PFSK-1 (cell line): ENCODE data around the gene ZNF724.

Source experiments
- FOXP2 ChIP-seq: optimal IDR thresholded peaks from 2 replicates; pipeline ENCODE3; 2011; ENCODE audit warnings: borderline replicate concordance, control low read depth, inconsistent platforms; ENCODE audit not compliant: insufficient read depth; ENCODE audit errors: extremely low read length, extremely low read depth
- POLR2AphosphoS5 ChIP-seq: IDR thresholded peaks from 2 replicates; pipeline ENCODE4 v1.6.1; 2012; ENCODE audit warnings: low read depth, mild to moderate bottlenecking, control low read depth, low read length, moderate library complexity
- REST ChIP-seq, 2 experiments: IDR thresholded peaks; 2 replicates each; pipeline versions ENCODE4 v1.6.1 to v1.8.0; 2011 to 2012; ENCODE audit warnings: low read depth in 2 of 2, low read length in 2 of 2, control low read depth in 1 of 2, inconsistent platforms in 1 of 2, mild to moderate bottlenecking in 1 of 2, moderate library complexity in 1 of 2; ENCODE audit not compliant: insufficient read depth in 1 of 2
- SIN3A ChIP-seq: IDR thresholded peaks from 2 replicates; pipeline ENCODE4 v1.6.1; 2012; ENCODE audit warnings: mild to moderate bottlenecking, low read length, moderate library complexity, borderline replicate concordance; ENCODE audit not compliant: insufficient read depth
- TAF1 ChIP-seq: IDR thresholded peaks from 2 replicates; pipeline ENCODE4 v1.6.1; 2012; ENCODE audit warnings: low read length, control low read depth, borderline replicate concordance; ENCODE audit not compliant: insufficient read depth

ZNF724 gene

GRCh38 chr19:23263870-23264590 is 13.8 kb upstream of the ZNF724 start:
- TF ChIP-seq POLR2AphosphoS5 (no peak), REST (IDR thresholded peaks at IDR 0.05; ENCODE audit: insufficient read depth in 1 of 2, low read depth in 2 of 2, low read length in 2 of 2) (no peak), SIN3A (no peak)

GRCh38 chr19:23263396-23263795 is 13.2 kb upstream of the ZNF724 start:
- TF ChIP-seq TAF1 (no peak), REST (IDR thresholded peaks at IDR 0.05; ENCODE audit: insufficient read depth in 1 of 2, low read depth in 2 of 2, low read length in 2 of 2) (no peak), POLR2AphosphoS5 (no peak), FOXP2 (no peak), SIN3A (no peak)

- TF ChIP-seq FOXP2 (no peak), SIN3A (no peak), REST (IDR thresholded peaks at IDR 0.05; ENCODE audit: insufficient read depth in 1 of 2, low read depth in 2 of 2, low read length in 2 of 2) (no peak), POLR2AphosphoS5 (no peak), TAF1 (no peak)
Observed at GRCh38 chr19:23262920-23263319, 12.7 kb upstream of the ZNF724 start.

- TF ChIP-seq POLR2AphosphoS5: no peak
- TF ChIP-seq REST (IDR thresholded peaks at IDR 0.05; ENCODE audit: insufficient read depth in 1 of 2, low read depth in 2 of 2, low read length in 2 of 2): no peak
- no peak for TF ChIP-seq SIN3A
- no peak for TF ChIP-seq TAF1
- no peak for TF ChIP-seq FOXP2
Observed at GRCh38 chr19:23261496-23262020, 11.4 kb upstream of the ZNF724 start.

GRCh38 chr19:23260956-23261355 is 10.8 kb upstream of the ZNF724 start:
- TF ChIP-seq TAF1 (no peak), POLR2AphosphoS5 (no peak), FOXP2 (no peak), SIN3A (no peak), REST (IDR thresholded peaks at IDR 0.05; ENCODE audit: insufficient read depth in 1 of 2, low read depth in 2 of 2, low read length in 2 of 2) (no peak)
